Islet precursor cell (in vitro differentiated cells): Measurements from ENCODE around the gene PRRT3.
"Not testable (repeated sequence)": the region's sequence is repeated elsewhere in the genome, so short reads cannot be mapped to it uniquely, and the experiment has no call there.

Experiments used
- DNase-seq: peaks from one replicate; pipeline ENCODE4 v3.0.0-alpha.2; 2018

PRRT3 gene

DNA sequence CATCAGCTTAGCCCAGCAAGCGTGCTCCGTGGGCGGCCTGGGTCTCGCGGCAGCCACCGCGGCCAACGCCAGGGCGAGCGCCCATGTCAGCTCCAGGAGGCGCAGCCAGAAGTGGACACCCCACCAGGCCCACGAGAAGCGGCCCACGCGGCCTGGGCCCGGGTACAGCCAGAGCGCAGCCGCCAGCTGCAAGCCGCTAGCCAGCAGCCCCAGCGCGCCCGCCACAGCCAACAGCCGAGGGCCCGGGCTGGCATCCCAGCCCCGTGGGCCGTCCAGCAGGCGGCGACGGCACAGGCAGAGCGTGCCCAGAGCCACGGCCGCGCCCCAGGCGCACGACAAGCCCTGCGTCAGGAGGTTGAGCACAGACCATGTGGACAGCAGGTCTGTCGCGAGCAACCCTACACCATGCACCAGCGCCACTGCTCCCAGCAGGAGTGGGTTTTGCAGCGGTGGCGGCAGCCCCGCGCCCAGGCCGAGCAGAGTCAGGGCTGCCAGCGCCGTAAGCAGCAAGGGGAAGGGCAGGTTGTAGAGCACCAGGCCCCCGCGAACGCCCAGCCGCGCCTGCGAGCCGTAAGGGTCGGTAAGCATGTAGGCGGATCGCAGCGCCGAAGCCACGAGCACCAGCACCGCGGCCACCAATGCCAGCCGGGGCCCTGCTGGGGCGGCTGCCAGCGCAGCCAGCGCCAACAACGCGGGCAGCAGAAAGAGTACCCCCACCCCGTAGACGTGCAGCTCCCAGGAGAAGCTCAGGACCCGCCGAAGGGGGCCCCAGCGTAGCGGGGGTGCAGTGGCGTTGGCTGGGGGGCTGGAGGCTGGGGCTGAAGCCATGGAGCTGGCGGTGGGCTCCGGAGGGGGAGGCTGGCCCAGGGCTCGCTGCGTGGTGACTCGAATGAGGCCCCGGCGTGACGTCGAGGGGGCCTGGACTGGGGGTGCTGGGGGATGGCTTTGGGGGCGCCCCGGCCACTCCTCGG lies 4.9 kb downstream of the PRRT3 start:
- peak; percentile 92 for DNase-seq

- peak; percentile 96 for DNase-seq
Measured at GRCh38 chr3:9946112-9947024, 5.8 kb downstream of the PRRT3 start.

GRCh38 chr3:9945358-9945757 lies 6.8 kb downstream of the PRRT3 start:
- no peak for DNase-seq

DNA sequence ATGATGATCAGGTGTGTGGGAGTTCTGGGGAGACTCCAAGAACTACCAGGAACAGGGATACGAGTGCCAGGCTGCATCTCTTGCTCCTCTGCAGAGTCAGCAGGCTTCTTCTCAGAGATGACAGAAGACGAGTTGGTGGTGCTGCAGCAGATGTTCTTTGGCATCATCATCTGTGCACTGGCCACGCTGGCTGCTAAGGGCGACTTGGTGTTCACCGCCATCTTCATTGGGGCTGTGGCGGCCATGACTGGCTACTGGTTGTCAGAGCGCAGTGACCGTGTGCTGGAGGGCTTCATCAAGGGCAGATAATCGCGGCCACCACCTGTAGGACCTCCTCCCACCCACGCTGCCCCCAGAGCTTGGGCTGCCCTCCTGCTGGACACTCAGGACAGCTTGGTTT lies 7.9 kb downstream of the PRRT3 start:
- no peak for DNase-seq

- no peak for DNase-seq
Measured at GRCh38 chr3:9942934-9943690, 9.1 kb downstream of the PRRT3 start.

GRCh38 chr3:9942164-9942563 lies 10.0 kb downstream of the PRRT3 start:
- no peak for DNase-seq

DNA sequence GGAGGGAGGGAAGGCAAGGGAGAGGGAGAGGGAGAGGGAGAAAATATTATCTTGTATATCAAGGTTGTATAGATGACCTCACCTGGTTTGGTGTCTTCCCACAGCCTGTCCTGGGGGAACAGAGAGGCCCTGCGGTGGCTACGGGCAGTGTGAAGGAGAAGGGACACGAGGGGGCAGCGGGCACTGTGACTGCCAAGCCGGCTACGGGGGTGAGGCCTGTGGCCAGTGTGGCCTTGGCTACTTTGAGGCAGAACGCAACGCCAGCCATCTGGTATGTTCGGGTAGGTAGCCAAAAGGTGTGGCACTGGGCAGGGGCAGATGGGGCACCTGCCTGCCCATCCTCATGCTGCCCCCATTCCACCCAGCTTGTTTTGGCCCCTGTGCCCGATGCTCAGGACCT lies 11.5 kb downstream of the PRRT3 start:
- no peak for DNase-seq

DNA sequence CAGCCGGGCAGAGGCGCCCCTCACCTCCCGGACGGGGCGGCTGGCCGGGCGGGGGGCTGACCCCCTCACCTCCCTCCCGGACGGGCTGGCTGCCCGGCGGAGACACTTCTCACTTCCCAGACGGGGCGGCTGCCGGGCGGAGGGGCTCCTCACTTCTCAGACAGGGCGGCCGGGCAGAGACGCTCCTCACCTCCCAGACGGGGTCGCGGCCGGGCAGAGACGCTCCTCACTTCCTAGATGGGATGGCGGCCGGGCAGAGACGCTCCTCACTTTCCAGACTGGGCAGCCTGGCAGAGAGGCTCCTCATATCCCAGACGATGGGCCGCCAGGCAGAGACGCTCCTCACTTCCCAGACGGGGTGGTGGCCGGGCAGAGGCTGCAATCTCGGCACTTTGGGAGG lies 12.3 kb downstream of the PRRT3 start:
- not testable (repeated sequence) for DNase-seq

DNA sequence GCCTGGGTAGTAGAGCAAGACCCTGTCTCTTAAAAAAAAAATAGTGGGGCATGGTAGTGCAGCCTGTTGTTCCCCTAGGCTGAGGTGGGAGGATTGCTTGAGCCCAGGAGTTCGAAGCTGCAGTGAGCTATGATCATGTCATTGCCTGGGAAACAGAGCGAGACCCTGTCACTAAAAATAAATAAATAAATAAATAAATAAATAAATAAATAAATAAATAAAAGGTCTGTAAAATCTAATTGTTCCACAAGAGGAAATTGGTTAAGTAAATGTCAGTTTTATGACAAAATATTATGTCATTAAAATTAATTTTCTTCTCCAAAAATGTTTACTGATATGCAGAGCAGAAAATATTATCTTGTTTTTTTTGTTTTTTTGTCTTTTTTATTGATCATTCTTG lies 13.2 kb downstream of the PRRT3 start:
- no peak for DNase-seq

DNA sequence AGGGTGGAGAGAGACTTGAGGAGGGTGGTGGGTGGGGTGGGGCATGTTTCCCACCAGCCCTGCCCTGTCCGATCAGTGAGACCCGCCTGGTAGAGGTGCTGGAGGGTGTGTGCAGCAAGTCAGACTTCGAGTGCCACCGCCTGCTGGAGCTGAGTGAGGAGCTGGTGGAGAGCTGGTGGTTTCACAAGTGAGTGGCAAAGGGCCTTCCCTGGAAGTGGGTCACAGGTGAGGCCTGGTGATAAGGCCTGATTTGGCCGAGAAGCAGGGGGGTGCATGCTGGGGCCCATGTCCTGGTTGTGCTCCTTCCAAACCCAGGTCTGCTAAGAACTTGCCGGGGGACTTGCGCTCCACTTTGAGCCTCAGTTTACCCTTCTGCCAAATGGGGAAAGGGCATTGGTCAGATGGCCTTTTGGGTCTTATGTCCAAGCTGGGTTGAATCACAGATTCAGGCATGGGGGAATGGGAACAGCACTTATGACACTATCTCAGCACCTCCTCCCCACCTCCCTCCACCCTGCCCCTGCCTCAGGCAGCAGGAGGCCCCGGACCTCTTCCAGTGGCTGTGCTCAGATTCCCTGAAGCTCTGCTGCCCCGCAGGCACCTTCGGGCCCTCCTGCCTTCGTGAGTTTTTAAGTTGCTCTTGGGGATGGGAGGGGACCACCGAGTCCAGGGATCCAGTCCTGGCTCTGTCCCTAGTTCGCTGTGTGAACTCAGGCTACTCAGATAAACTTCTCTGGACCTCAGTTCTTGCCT lies 14.5 kb downstream of the PRRT3 start:
- no peak for DNase-seq

- DNase-seq: no peak
Measured at GRCh38 chr3:9935966-9936510, 16.2 kb downstream of the PRRT3 start.

DNA sequence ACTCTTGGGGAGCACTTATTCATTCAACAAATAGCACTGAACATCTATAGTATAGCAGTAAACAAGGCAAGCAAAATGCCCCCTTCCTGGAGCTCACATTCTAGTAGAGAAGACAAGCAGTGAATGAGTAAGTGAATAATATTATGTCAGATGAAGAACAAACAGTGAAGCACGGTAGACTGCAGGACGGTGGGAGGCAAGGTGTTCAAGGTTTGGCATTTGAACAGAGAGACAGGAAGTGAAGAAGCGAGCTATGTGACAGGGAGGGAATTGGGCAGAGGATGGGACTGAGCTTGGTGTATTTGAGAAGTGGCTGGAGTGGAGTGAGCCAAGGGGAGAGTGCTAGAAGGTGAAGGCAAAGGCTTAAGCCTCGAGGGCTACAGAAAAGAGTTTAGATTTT lies 17.2 kb downstream of the PRRT3 start:
- DNase-seq: no peak

GRCh38 chr3:9934235-9934621 lies 18.0 kb downstream of the PRRT3 start:
- DNase-seq: no peak

- DNase-seq: peak; percentile 96
Measured at GRCh38 chr3:9933561-9934234, 18.5 kb downstream of the PRRT3 start, which contains the start of gene CRELD1. CRELD1 (plus strand) TSS chr3:9933834; CDS start chr3:9934439, 605 bp downstream.

- DNase-seq: peak; percentile 93
Measured at GRCh38 chr3:9932843-9933560, 19.2 kb downstream of the PRRT3 start.

DNA sequence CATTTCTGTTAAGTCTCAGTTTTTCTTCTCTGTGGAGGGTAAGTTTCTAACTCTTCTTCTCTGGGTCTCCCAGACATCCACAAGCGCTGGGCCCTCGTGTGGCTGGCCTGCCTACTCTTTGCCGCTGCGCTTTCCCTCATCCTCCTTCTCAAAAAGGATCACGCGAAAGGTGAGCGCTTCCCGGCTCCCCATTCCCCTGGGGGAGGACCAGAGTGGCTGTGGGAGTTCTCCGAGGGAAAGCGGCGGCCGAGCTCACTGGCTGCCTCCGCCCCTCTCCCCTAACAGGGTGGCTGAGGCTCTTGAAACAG lies 19.7 kb downstream of the PRRT3 start:
- no peak for DNase-seq

- DNase-seq: no peak
Measured at GRCh38 chr3:9930804-9931418, 21.3 kb downstream of the PRRT3 start.

DNA sequence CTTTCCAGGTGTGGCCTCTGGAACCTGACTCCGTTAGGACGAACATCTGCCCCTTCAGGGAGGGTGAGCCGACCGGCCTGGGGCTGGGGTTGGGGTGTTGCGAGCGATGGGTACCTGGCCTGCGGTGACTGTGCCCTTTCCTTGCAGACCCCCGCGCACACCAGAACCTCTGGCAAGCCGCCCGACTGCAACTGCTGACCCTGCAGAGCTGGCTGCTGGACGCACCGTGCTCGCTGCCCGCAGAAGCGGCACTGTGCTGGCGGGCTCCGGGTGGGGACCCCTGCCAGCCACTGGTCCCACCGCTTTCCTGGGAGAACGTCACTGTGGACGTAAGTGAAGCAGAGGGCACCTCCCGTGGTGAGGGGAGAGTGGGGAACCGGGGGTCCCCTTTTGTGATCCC lies 24.1 kb downstream of the PRRT3 start:
- no peak for DNase-seq

DNA sequence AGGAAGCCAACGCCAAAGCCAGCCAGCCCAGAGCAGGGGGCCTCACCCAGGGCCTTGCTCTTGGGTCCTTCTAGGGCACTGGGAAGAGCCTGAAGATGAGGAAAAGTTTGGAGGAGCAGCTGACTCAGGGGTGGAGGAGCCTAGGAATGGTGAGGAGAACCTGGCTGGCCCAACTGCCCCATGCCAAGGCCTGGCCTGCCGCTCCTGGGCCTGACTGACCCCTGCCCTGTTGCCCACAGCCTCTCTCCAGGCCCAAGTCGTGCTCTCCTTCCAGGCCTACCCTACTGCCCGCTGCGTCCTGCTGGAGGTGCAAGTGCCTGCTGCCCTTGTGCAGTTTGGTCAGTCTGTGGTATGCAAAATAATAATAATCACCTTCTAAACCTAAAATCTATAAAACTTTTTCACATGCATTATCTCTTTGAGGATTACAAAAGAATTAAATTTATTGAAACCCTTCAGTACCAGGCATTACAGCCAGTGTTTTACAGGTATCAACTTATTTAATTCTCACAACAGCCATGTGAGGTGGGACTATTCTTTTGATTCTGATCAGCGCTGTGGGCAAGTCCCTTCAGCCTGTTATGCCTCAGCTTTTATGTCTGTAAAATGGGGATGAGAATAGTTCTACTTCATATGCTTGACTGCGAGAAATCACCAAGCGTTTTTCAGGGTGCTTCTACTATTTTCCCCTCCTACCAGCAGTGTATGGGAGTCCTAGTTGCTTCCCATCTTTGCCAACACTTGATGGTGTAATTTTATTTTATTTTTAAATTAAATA lies 33.8 kb downstream of the PRRT3 start:
- no peak for DNase-seq
